ENCODE data around the gene DKK2.

Gene DKK2

GRCh38 chr4:106907216-106907615 lies 128.9 kb downstream of the DKK2 start:
- no peak for DNase-seq

- no peak for DNase-seq
These were observed 129.4 kb downstream of the DKK2 start for GRCh38 chr4:106906728-106907127.

- DNase-seq = no peak
These were observed 137.4 kb downstream of the DKK2 start for GRCh38 chr4:106898621-106899230.

- no peak for DNase-seq
These were observed 142.2 kb downstream of the DKK2 start for GRCh38 chr4:106893903-106894302.

DNA sequence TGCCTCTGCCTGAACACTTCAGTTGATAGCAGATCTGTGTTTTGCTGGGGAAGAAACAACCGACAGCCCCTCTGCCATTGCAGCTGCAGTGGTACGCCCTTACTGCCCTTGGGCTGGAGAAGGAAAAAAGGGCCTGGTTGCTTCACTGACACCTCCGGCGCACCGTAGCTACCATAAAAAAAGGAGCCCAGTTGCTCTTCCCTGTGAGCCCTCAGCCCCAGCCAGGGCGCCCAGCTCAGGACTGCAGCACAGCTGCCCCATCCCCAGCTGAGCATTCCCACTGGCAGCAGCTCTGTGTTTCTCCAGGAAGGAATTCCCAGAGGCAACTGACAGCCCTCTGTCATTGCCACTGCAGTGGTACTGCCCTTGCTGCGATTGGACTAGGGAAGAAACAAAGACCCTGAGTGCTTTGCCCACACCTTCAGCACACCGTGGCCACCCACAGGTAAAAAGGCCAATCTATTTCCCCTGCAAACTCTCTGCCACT lies 142.7 kb downstream of the DKK2 start:
- no peak for DNase-seq

DNA sequence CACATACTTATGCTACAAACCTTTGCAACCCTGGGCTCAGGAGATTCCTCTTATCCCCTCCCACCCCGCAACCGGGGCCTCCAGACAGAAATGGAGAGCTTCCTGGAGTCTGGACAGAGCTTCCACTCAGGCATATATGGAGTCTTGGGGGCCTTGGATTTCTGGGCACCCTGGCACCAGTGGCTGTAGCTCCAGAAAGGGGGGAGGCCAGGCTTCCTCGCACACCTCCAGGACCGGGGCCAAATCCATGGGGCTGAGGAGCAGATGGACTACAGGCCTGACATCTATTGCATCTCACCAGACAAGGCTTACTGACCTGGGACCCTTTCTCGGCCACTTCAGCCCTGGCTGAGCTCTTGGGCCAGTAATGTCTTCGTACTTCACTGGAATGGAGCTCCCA lies 143.3 kb downstream of the DKK2 start:
- DNase-seq = no peak

DNA sequence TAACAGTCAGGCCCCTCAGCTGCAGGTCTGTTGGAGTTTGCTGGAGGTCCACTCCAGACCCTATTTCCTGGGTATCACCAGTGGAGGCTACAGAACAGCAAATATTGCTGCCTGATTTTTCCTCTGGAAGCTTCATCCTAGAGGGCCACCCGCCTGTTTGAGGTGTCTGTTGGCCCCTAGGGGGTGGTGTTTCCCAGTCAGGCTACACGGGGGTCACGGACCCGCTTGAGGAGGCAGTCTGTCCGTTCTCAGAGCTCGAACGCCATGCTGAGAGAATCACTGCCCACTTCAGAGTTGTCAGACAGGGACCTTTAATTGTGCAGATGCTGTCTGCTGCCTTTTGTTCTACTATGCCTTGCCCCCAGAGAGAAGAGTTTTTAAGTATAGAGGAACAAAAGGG lies 160.8 kb downstream of the DKK2 start:
- no peak for DNase-seq

Data from stimulated activated naive CD4-positive, alpha-beta T cell (primary cell).